ENCODE data around the gene MAPK8IP3.

The MAPK8IP3 gene

DNA sequence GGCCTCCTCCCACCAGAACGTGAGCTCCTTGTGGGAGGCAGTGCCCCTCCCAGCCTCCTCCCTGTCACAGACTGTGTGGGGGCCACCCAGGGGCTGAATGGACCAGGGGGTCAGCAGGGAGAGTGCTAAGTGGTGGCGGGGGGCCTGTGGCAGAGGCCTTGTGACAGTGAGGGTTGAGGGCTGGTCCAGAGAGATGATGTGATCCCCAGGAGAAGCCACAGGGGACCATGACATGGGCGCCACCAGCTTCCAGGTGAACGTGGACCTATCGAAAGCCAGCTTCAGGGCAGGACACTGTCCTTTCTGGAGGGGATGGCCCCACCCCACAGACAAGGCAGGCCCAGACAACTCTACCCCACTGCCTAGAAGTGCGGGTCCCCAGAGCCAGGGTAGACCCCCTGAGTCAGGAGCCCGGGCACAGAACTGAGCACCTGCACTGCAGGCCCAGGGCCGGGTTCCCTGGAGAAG, 73.3 kb downstream of the MAPK8IP3 start:
- H3K4me3 ChIP-seq (ENCODE audit: low read length) = no peak overlapping the region
- no peaks in the 10 kb centered on the region for H3K27me3 ChIP-seq (replicated peaks; ENCODE audit: control insufficient read depth, insufficient read depth, low read length)
- peaks cover 26% of the 10 kb centered on the region for H3K36me3 ChIP-seq (ENCODE audit: control insufficient read depth, insufficient read depth, low read length, severe bottlenecking)
- no peak overlapping the region for H3K9ac ChIP-seq (ENCODE audit: low read length)
- H3K4me1 ChIP-seq (ENCODE audit: control insufficient read depth, insufficient read depth, low read length) = peaks cover 11% of the 10 kb centered on the region
- no peaks in the 10 kb centered on the region for H3K9me3 ChIP-seq (ENCODE audit: control insufficient read depth, low read length)
- no peak for DNase-seq (ENCODE audit: low read depth)

DNA sequence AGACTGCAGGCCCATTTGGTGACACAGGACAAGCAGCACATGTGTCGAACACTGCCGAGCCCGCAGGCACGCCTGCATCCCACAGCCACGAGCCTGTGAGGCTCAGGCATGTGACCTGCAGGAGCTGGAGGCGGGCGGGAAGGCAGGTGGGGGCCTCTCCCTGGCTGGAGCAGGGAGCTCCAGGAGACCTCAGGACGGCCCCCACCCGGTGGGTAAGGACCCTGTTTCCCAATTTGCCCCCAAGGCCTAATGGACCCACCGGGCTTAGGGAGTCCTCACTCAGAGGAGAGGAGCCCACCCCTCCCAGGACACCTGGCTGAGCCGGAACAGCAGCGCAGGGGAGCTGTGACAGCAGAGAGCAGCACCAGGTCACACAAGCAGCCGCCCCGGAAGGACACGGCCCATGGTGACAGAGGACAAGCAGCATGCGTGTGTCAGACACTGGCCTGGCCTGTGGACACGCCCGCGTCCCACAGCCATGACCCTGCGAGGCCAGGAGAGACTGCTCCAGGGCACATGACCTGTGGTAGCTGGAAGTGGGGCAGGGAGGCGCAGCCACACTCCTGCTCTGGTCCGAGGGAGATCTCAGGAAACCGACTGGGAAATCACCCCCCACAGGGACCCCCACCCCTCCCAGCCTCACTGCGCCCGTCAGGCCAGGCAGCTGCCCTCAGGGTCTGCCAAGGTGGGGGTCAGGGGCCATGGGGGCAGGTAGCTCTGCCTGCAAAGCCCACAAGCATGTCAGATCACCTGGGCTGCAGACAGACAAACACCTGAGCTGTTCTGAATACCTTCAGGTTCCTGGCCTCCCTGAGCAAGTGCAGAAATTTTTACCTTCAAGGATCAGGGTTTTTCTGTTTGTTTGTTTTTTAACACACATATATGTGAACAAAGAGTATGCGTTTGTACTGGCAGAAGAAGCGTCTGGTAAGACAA, 74.0 kb downstream of the MAPK8IP3 start:
- Histone ChIP-seq H3K27me3 (replicated peaks; ENCODE audit: control insufficient read depth, insufficient read depth, low read length) (no peaks in the 10 kb centered on the region), H3K4me3 (ENCODE audit: low read length) (no peak overlapping the region), H3K4me1 (ENCODE audit: control insufficient read depth, insufficient read depth, low read length) (peaks cover 5% of the 10 kb centered on the region), H3K9ac (ENCODE audit: low read length) (no peak overlapping the region), H3K36me3 (ENCODE audit: control insufficient read depth, insufficient read depth, low read length, severe bottlenecking) (peaks cover 25% of the 10 kb centered on the region), H3K9me3 (ENCODE audit: control insufficient read depth, low read length) (no peaks in the 10 kb centered on the region)
- DNase-seq (ENCODE audit: low read depth) = no peak

DNA sequence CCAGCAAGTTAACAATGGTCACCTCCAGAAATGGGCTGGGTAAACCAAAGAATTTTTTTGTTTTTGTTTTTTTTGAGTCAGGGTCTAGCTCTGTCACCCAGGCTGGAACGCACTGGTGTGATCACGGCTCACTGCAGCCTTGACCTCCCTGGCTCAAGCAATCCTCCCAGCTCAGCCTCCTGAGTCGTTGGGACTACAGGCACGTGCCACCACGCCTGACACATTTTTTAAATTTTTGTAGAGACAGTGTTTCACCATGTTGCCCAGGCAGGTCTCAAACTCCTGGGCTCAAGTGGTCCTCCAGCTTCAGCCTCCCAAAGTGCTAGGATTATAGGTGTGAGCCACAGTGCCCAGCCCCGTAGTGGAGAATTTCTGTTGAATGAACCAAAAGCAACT, 74.7 kb downstream of the MAPK8IP3 start:
- Histone ChIP-seq H3K36me3 (ENCODE audit: control insufficient read depth, insufficient read depth, low read length, severe bottlenecking) (peaks cover 18% of the 10 kb centered on the region), H3K4me1 (ENCODE audit: control insufficient read depth, insufficient read depth, low read length) (peaks cover 5% of the 10 kb centered on the region), H3K4me3 (ENCODE audit: low read length) (no peak overlapping the region)

GRCh38 chr16:1781254-1781653, 75.3 kb downstream of the MAPK8IP3 start:
- Histone ChIP-seq H3K36me3 (ENCODE audit: control insufficient read depth, insufficient read depth, low read length, severe bottlenecking) (peaks cover 15% of the 10 kb centered on the region), H3K4me1 (ENCODE audit: control insufficient read depth, insufficient read depth, low read length) (peaks cover 5% of the 10 kb centered on the region), H3K27me3 (replicated peaks; ENCODE audit: control insufficient read depth, insufficient read depth, low read length) (no peaks in the 10 kb centered on the region), H3K4me3 (ENCODE audit: low read length) (peak overlapping the region; percentile 88), H3K9me3 (ENCODE audit: control insufficient read depth, low read length) (no peaks in the 10 kb centered on the region), H3K9ac (ENCODE audit: low read length) (peak overlapping the region; percentile 89)
- DNase-seq (ENCODE audit: low read depth) = no peak

More for the DNA sequence above, 74.7 kb downstream of the MAPK8IP3 start:
- H3K9me3 ChIP-seq (ENCODE audit: control insufficient read depth, low read length) = no peaks in the 10 kb centered on the region
- H3K27me3 ChIP-seq (replicated peaks; ENCODE audit: control insufficient read depth, insufficient read depth, low read length) = no peaks in the 10 kb centered on the region
- H3K9ac ChIP-seq (ENCODE audit: low read length) = peak overlapping the region; percentile 89
- no peak for DNase-seq (ENCODE audit: low read depth)

GRCh38 chr16:1781758-1782407, 75.9 kb downstream of the MAPK8IP3 start:
- DNase-seq (ENCODE audit: low read depth) = peak; percentile 56
- H3K27me3 ChIP-seq (replicated peaks; ENCODE audit: control insufficient read depth, insufficient read depth, low read length) = no peaks in the 10 kb centered on the region

DNA sequence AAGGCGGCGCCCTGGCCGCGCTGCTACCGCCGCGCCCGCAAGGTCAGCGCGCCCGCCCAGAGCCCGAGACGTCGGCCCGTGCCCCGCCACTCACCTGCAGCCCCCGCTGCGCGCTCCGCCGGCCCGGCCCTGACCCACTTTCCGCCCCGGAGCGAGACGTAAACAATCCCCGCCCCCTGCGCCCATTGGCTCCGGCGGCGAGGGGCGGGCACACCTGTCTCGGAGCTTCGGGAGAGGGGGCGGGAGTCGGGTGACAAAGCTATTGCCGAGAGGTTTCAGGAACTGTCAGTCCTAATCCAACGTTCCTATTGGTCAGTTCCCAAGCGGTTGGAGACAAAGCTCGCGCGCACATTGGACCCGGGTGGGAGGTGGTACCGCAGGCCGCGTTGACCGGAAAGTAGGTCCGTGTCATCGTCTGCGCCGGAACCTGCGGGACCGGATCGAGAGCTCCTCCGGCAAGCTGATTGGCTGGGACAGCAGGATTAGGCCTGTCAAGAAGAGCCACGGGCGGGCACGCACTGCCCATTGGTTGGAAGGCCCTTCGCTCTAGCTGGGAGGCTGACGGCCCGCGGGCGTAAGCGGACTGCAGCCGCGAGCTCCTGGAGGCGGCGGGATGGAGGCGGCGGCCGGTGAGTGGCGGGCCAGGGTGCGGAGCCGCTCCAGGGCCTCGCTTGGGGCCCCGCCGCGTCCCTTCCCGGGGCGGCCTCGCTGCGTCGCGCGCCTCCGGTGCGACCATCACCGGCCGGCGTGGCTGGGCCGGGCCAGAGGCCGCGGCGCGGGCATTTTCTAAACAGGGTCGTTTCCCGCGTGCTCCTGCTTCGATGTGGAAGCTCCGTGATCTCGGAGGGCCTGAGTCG, 76.6 kb downstream of the MAPK8IP3 start, which contains the start of the genes NUBP2 and SPSB3:
Gene NUBP2, plus strand, starts transcription at position 553 of the 857 bp plus-strand sequence. Its CDS starts 61 bp downstream, at position 614.
Gene SPSB3, minus strand, starts transcription at position 164 of the 857 bp plus-strand sequence. CDS start 1,088 bp downstream, outside the sequence.
- Histone ChIP-seq H3K4me1 (ENCODE audit: control insufficient read depth, insufficient read depth, low read length) (peaks cover 5% of the 10 kb centered on the region), H3K36me3 (ENCODE audit: control insufficient read depth, insufficient read depth, low read length, severe bottlenecking) (peaks cover 6% of the 10 kb centered on the region)
- peak; percentile 100 for DNase-seq (ENCODE audit: low read depth)

More at GRCh38 chr16:1781758-1782407, 75.9 kb downstream of the MAPK8IP3 start:
- Histone ChIP-seq H3K36me3 (ENCODE audit: control insufficient read depth, insufficient read depth, low read length, severe bottlenecking) (peaks cover 11% of the 10 kb centered on the region), H3K4me1 (ENCODE audit: control insufficient read depth, insufficient read depth, low read length) (peaks cover 5% of the 10 kb centered on the region), H3K4me3 (ENCODE audit: low read length) (peak overlapping the region; percentile 88), H3K9ac (ENCODE audit: low read length) (peak overlapping the region; percentile 89), H3K9me3 (ENCODE audit: control insufficient read depth, low read length) (no peaks in the 10 kb centered on the region)

GRCh38 chr16:1784977-1785845, 79.2 kb downstream of the MAPK8IP3 start:
- Histone ChIP-seq H3K4me3 (ENCODE audit: low read length) (no peak overlapping the region), H3K36me3 (ENCODE audit: control insufficient read depth, insufficient read depth, low read length, severe bottlenecking) (peaks cover 9% of the 10 kb centered on the region), H3K27me3 (replicated peaks; ENCODE audit: control insufficient read depth, insufficient read depth, low read length) (no peaks in the 10 kb centered on the region), H3K9me3 (ENCODE audit: control insufficient read depth, low read length) (no peaks in the 10 kb centered on the region), H3K4me1 (ENCODE audit: control insufficient read depth, insufficient read depth, low read length) (peaks cover 5% of the 10 kb centered on the region), H3K9ac (ENCODE audit: low read length) (no peak overlapping the region)
- DNase-seq (ENCODE audit: low read depth) = no peak

More for the DNA sequence above, 76.6 kb downstream of the MAPK8IP3 start, which contains the start of the genes NUBP2 and SPSB3:
- Histone ChIP-seq H3K27me3 (replicated peaks; ENCODE audit: control insufficient read depth, insufficient read depth, low read length) (no peaks in the 10 kb centered on the region), H3K4me3 (ENCODE audit: low read length) (peak within 1 kb of the TSS; percentile 88), H3K9me3 (ENCODE audit: control insufficient read depth, low read length) (no peaks in the 10 kb centered on the region), H3K9ac (ENCODE audit: low read length) (peak within 1 kb of the TSS; percentile 89)

DNA sequence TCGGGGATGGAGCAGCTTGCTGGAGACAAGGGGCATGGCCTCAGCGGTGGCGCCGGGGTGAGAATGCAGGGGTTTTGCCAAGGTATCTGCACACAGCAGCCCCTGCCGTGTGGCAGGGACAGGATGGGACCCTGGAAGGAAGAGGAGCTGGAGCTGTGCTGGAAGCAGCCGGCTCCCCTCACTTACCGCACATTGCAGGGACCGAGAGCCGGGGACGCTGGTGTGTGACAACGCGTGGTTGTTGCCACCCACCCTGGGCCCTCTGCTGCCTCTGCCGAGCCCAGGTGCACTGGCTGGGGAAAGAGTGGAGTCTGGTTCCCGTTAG, 79.8 kb downstream of the MAPK8IP3 start:
- Histone ChIP-seq H3K36me3 (ENCODE audit: control insufficient read depth, insufficient read depth, low read length, severe bottlenecking) (peaks cover 9% of the 10 kb centered on the region), H3K27me3 (replicated peaks; ENCODE audit: control insufficient read depth, insufficient read depth, low read length) (no peaks in the 10 kb centered on the region), H3K9me3 (ENCODE audit: control insufficient read depth, low read length) (no peaks in the 10 kb centered on the region), H3K4me3 (ENCODE audit: low read length) (no peak overlapping the region), H3K9ac (ENCODE audit: low read length) (no peak overlapping the region), H3K4me1 (ENCODE audit: control insufficient read depth, insufficient read depth, low read length) (peaks cover 5% of the 10 kb centered on the region)
- no peak for DNase-seq (ENCODE audit: low read depth)

- Histone ChIP-seq H3K27me3 (replicated peaks; ENCODE audit: control insufficient read depth, insufficient read depth, low read length) (no peaks in the 10 kb centered on the region), H3K9ac (ENCODE audit: low read length) (no peak overlapping the region), H3K36me3 (ENCODE audit: control insufficient read depth, insufficient read depth, low read length, severe bottlenecking) (peaks cover 9% of the 10 kb centered on the region), H3K4me1 (ENCODE audit: control insufficient read depth, insufficient read depth, low read length) (peaks cover 2% of the 10 kb centered on the region), H3K9me3 (ENCODE audit: control insufficient read depth, low read length) (no peaks in the 10 kb centered on the region), H3K4me3 (ENCODE audit: low read length) (no peak overlapping the region)
- DNase-seq (ENCODE audit: low read depth) = no peak
These were observed 80.5 kb downstream of the MAPK8IP3 start for GRCh38 chr16:1786242-1787055.

DNA sequence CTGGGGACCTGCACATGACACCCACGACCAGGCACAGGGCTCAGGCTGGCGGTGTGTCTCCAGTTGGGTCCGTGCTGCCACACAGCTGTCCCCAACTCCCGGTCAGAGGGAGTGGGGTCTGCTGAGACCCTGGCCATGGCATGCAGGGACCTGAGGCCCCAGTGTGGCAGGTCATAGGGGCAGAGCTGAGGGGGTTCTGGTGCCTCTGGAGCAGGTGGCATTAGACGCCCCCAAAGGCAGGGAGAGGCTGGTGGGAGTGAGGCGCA, 81.0 kb downstream of the MAPK8IP3 start:
- no peaks in the 10 kb centered on the region for H3K9me3 ChIP-seq (ENCODE audit: control insufficient read depth, low read length)

More for the DNA sequence above, 81.0 kb downstream of the MAPK8IP3 start:
- peaks cover 9% of the 10 kb centered on the region for H3K36me3 ChIP-seq (ENCODE audit: control insufficient read depth, insufficient read depth, low read length, severe bottlenecking)
- no peaks in the 10 kb centered on the region for H3K4me1 ChIP-seq (ENCODE audit: control insufficient read depth, insufficient read depth, low read length)
- H3K4me3 ChIP-seq (ENCODE audit: low read length) = no peak overlapping the region
- H3K9ac ChIP-seq (ENCODE audit: low read length) = no peak overlapping the region
- DNase-seq (ENCODE audit: low read depth) = no peak
- no peaks in the 10 kb centered on the region for H3K27me3 ChIP-seq (replicated peaks; ENCODE audit: control insufficient read depth, insufficient read depth, low read length)
